GM12872 (cell line): Measurements from ENCODE around the gene TUNAR.

Experiments
- TF ChIP-seq, protein P1 (sequence below): IDR thresholded peaks from 3 replicates; pipeline ENCODE4 v1.5.1; 2011; ENCODE audit warnings: low read depth, mild to moderate bottlenecking, low read length, moderate library complexity; ENCODE audit not compliant: insufficient read depth

TUNAR gene

DNA sequence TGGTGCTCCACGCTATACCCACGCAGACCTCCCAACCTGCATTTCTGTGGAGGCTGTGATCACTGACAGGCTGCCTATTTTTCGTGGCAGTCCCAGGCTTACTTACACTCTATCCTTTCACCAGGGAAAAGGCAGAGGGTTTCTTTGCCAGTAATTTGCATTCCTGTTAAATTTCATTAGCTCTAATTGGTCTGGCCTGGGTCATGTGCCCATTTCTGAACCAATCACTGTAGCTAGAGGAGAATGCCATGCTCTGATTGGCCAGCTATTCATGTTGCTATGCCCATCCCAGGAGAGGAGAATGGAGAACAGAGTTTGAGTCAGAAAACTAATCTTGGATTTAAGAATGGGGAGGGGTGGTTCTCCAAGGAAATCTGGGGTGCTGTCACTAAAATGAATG, 43.2 kb upstream of the TUNAR start:
- TF ChIP-seq, protein P1, sequence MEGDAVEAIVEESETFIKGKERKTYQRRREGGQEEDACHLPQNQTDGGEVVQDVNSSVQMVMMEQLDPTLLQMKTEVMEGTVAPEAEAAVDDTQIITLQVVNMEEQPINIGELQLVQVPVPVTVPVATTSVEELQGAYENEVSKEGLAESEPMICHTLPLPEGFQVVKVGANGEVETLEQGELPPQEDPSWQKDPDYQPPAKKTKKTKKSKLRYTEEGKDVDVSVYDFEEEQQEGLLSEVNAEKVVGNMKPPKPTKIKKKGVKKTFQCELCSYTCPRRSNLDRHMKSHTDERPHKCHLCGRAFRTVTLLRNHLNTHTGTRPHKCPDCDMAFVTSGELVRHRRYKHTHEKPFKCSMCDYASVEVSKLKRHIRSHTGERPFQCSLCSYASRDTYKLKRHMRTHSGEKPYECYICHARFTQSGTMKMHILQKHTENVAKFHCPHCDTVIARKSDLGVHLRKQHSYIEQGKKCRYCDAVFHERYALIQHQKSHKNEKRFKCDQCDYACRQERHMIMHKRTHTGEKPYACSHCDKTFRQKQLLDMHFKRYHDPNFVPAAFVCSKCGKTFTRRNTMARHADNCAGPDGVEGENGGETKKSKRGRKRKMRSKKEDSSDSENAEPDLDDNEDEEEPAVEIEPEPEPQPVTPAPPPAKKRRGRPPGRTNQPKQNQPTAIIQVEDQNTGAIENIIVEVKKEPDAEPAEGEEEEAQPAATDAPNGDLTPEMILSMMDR, result no peak

DNA sequence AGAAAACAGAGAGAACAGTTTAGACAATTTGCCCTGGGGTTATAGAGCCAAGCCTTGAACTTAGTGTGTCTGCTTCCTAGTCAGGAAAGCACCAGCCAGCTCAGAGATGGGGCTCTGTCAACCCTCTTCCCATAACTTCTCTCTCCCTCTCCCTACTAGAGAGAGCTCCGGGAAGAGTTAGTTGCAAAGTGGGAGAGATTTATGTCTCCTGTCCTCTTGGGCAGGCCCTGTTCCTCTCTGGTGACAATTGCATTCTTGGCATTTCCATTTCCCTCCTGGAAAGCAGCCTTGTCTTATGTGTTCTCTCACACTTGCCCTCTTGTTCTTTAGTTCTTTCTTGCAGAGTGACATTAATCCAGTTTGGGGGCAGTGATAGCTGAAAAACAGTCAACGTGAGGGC, 42.1 kb upstream of the TUNAR start:
- TF ChIP-seq, protein P1, result no peak

DNA sequence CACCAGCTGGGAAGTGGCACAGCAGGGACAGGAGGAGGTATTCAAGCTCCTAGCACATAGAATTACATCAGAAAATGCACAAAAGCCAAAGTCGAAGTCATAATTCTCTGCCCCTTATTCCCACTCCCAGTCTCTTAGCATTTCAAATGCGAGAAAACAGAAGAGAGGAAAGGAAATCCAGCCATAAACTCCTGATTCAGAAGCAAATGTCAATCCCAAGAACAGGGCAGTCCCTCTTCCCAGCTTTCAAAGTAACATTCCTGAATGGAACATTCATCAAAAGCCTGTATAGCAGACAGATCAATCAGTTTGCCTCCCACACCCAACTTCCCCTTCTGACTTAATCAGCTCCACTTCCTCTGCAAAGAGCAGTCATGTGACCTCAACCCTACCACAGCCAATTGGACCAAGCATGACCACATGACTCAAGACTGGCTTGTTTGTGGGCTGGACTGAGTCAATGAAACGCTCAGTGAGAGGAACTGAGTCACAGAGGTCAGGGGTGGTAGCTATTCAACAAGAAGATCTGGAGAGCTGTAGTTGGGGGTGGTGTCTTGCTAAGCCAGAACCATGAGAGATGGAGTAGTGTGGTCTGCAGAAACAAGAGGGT, 41.4 kb upstream of the TUNAR start:
- TF ChIP-seq, protein P1, result no peak

DNA sequence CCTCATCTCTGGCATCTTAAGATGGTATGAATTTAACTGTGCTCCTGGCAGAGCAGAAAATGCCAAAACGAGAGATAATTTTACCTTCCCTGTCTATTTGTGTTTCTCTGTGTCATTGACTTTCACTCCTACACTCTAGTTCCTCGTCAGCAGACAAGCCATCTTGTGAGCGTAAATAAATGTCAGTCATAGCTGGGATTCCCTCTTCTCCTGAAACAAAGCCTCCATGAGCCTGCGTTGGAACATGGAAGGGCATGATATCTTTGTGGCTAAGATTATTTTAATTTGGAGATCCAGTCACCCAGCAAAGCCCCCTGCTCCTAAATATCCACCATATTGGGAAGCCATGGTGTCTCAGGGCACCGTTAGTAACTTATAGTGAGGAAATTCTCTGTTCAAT, 37.8 kb upstream of the TUNAR start:
- TF ChIP-seq, protein P1, result no peak

DNA sequence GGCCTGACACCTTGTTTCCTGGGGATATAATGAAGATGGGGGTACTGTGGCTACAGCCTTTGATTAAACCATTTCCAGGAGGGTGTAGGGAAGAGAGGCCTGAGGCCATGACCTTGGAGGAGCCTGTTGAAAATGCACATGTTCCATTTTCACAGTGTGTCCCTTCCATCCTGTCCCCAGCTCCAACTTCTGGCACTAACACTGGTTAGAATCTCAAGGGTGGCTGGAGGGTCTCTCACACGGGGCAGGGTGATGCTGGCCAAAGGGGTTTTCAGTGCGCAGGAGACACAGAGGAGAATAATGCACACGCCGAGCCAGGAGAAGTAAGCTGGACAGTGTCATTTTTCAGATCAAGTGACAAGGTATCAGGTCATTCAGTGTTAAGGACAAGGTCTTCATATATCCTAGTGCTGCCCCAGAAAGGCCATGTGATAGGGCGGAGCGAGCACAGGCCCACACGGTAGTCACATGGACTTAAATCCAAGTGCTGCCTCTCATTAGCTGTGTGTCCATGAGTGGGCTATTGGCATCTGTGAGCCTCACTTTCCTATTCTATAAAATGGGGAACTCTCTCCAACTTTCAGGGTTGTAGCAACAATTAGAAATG, 36.4 kb upstream of the TUNAR start:
- TF ChIP-seq, protein P1, result no peak

DNA sequence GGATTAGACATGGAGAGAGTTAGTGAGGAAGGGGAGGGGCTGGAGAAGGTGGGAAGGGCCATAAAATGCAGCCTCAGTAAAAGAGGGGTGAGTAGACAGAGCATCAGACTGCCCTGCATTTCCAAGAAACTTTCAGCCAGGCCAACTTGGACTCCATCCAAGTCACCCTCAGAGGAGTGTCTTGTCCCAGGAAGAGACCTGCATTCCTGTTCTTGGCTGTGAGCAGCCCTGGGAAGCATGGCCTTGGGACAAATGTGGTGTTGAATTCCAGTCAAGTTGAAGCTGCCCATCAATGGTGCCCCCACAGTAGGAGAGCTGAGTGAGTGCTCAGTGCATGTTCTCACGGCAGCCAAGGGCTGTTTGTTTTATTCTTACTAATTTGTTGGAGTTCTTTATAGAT, 35.0 kb upstream of the TUNAR start:
- TF ChIP-seq, protein P1, result no peak

DNA sequence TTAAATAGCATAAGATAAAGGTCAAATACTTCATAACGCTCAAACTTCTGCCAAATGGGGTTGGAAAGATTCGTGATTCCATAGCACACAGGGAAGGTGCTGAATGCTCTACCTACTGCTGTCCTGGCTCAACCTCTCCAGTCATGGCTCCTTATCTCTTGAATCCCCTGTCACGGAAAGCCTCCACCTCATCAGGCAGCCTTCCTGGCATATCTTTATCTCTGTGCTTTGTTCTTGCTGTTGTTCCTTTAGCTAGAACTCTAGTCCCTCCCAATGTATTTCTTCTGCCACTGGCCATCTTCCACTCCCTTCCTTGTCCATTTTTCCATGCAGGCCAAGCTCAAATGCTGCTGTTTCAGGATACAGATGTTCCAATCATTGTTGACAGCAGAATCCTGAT, 26.9 kb upstream of the TUNAR start:
- TF ChIP-seq, protein P1, result no peak
